GM23338 (cell line): ENCODE measurements around the gene CLCN6. TPM values are rescaled to one million over a fixed set of nuclear protein-coding genes. Genes with fewer than 3 reads are reported as not detected.

ENCODE experiments used
- polyA plus RNA-seq: library from polyadenylated mRNA; unstranded; fragments of >200 nt; fragmentation: Nextera tagmentation; extraction: Ambion mirVana; gene quantifications from 2 replicates; pipeline ENCODE4 v1.2.1, GENCODE V29; 2016
- small RNA-seq: library from RNA; depleted of rRNA; stranded (forward); fragments of <200 nt; gene quantifications from one replicate; pipeline ENCODE3, GENCODE V24; 2014; ENCODE audit warnings: low replicate concordance
- total RNA-seq: library from RNA; depleted of rRNA; stranded (reverse); fragments of >200 nt; shearing (Covaris generic); gene quantifications from 2 replicates; pipeline ENCODE4 v1.2.3, GENCODE V29; 2014; rRNA removed

The CLCN6 gene
- total and polyA plus RNA-seq, 2 experiments from 2014 or later = 16.0 to 22.6 TPM

Small RNAs within 50 kb of the gene (small RNA-seq; reads per million reads assigned to genes)
- gene RF02156 = not detected
- gene RF02157 = not detected
- not detected for gene RF02158

Other genes with a start within 250 kb of the CLCN6 start
- 44.4 and 45.4 TPM in 2 replicates for gene FBXO2, start 151.8 kb upstream of the CLCN6 start, total RNA-seq
- gene FBXO2, start 151.8 kb upstream of the CLCN6 start, polyA plus RNA-seq = 84.6 and 86.7 TPM in 2 replicates
- 28.9 and 30.8 TPM in 2 replicates for gene FBXO44, start 151.3 kb upstream of the CLCN6 start, total RNA-seq
- gene FBXO44, start 151.3 kb upstream of the CLCN6 start, polyA plus RNA-seq = 22.0 and 22.3 TPM in 2 replicates
- gene FBXO6, start 142.0 kb upstream of the CLCN6 start, total RNA-seq = 0.58 and 0.90 TPM in 2 replicates
- gene FBXO6, start 142.0 kb upstream of the CLCN6 start, polyA plus RNA-seq = 0.40 and 0.89 TPM in 2 replicates
- gene MAD2L2, start 125.0 kb upstream of the CLCN6 start, total RNA-seq = 474 and 552 TPM in 2 replicates
- 478 and 498 TPM in 2 replicates for gene MAD2L2, start 125.0 kb upstream of the CLCN6 start, polyA plus RNA-seq
- 22.6 and 23.0 TPM in 2 replicates for gene DRAXIN, start 114.5 kb upstream of the CLCN6 start, total RNA-seq
- gene DRAXIN, start 114.5 kb upstream of the CLCN6 start, polyA plus RNA-seq = 7.4 and 7.6 TPM in 2 replicates
- gene AGTRAP, start 70.1 kb upstream of the CLCN6 start, total RNA-seq = 88.7 and 102 TPM in 2 replicates
- 79.0 and 79.4 TPM in 2 replicates for gene AGTRAP, start 70.1 kb upstream of the CLCN6 start, polyA plus RNA-seq
- 1.7 and 6.0 TPM in 2 replicates for gene C1orf167, start 44.0 kb upstream of the CLCN6 start, total RNA-seq
- gene C1orf167, start 44.0 kb upstream of the CLCN6 start, polyA plus RNA-seq = 2.2 TPM in 2 replicates
- gene MTHFR, start 227 bp upstream of the CLCN6 start, total RNA-seq = 21.6 and 26.4 TPM in 2 replicates
- gene MTHFR, start 227 bp upstream of the CLCN6 start, polyA plus RNA-seq = 5.7 and 6.9 TPM in 2 replicates
- gene NPPA, start 41.6 kb downstream of the CLCN6 start, total RNA-seq = not detected in 2 replicates
- 0.29 TPM in 1 of 2 replicates, not detected in the other for gene NPPA, start 41.6 kb downstream of the CLCN6 start, polyA plus RNA-seq
- not detected in 2 replicates for gene NPPB, start 52.8 kb downstream of the CLCN6 start, total RNA-seq
- 0.95 and 1.1 TPM in 2 replicates for gene NPPB, start 52.8 kb downstream of the CLCN6 start, polyA plus RNA-seq
- gene KIAA2013, start 120.2 kb downstream of the CLCN6 start, total RNA-seq = 77.8 and 83.2 TPM in 2 replicates
- gene KIAA2013, start 120.2 kb downstream of the CLCN6 start, polyA plus RNA-seq = 15.7 and 19.4 TPM in 2 replicates
- gene PLOD1, start 128.5 kb downstream of the CLCN6 start, total RNA-seq = 56.3 and 62.9 TPM in 2 replicates
- 22.4 and 23.3 TPM in 2 replicates for gene PLOD1, start 128.5 kb downstream of the CLCN6 start, polyA plus RNA-seq
- gene MFN2, start 174.3 kb downstream of the CLCN6 start, total RNA-seq = 36.0 and 40.4 TPM in 2 replicates
- gene MFN2, start 174.3 kb downstream of the CLCN6 start, polyA plus RNA-seq = 15.1 and 15.4 TPM in 2 replicates
- gene MIIP, start 213.3 kb downstream of the CLCN6 start, total RNA-seq = 99.7 and 117 TPM in 2 replicates
- 81.5 and 86.5 TPM in 2 replicates for gene MIIP, start 213.3 kb downstream of the CLCN6 start, polyA plus RNA-seq